DND-41 (cell line): ENCODE results near the gene RBM39.

Source experiments
- ATAC-seq: fragments of 200-7000 bp; cut with Tn5 transposase; 3 replicates; pipeline ENCODE4 v1.9.1; 2021; ENCODE audit warnings: low read depth; ENCODE audit not compliant: insufficient read depth
- DNase-seq: peaks from one replicate; pipeline ENCODE4 v3.0.0-alpha.2; 2020
- H2AFZ ChIP-seq: 2 replicates; pipeline ENCODE4 v1.6.0; 2012; ENCODE audit warnings: low read depth, low read length
- H3K27ac ChIP-seq: 2 replicates; pipeline ENCODE4 v1.5.1; 2012; ENCODE audit warnings: low read length, inconsistent platforms
- H3K27me3 ChIP-seq: fragments of 200-600 bp; sonication (generic); 2 replicates; pipeline ENCODE4 v1.6.0; 2012; ENCODE audit warnings: low read length, mild to moderate bottlenecking, inconsistent platforms; ENCODE audit not compliant: insufficient read depth, poor library complexity
- H3K36me3 ChIP-seq: 2 replicates; pipeline ENCODE4 v1.5.1; 2012; ENCODE audit warnings: low read length, inconsistent platforms; ENCODE audit not compliant: insufficient read depth
- H3K4me1 ChIP-seq: 2 replicates; pipeline ENCODE4 v1.5.1; 2012; ENCODE audit warnings: mild to moderate bottlenecking, low read length; ENCODE audit not compliant: insufficient read depth
- H3K4me2 ChIP-seq: 2 replicates; pipeline ENCODE4 v1.6.0; 2012; ENCODE audit warnings: mild to moderate bottlenecking, moderate library complexity, low read length, inconsistent platforms; ENCODE audit not compliant: insufficient read depth
- H3K4me3 ChIP-seq, 2 experiments: fragments of 200-600 bp in 1 of 2; shearing (Covaris generic) in 1 of 2; 2 replicates each; pipeline ENCODE4 v1.5.1; 2012 to 2016; ENCODE audit warnings: inconsistent platforms in 2 of 2, low read length in 2 of 2, mild to moderate bottlenecking in 2 of 2, low read depth in 1 of 2, moderate library complexity in 1 of 2
- H3K79me2 ChIP-seq: 2 replicates; pipeline ENCODE4 v1.6.0; 2012; ENCODE audit warnings: low read length, inconsistent platforms; ENCODE audit not compliant: insufficient read depth
- H3K9ac ChIP-seq: 2 replicates; pipeline ENCODE4 v1.6.0; 2012; ENCODE audit warnings: low read depth, mild to moderate bottlenecking, inconsistent platforms, low read length, moderate library complexity
- H3K9me3 ChIP-seq: 2 replicates; pipeline ENCODE4 v1.5.1; 2012; ENCODE audit warnings: low read length, moderate library complexity, mild to moderate bottlenecking, inconsistent platforms; ENCODE audit not compliant: insufficient read depth, severe bottlenecking
- H4K20me1 ChIP-seq: 2 replicates; pipeline ENCODE4 v1.6.0; 2012; ENCODE audit warnings: low read length; ENCODE audit not compliant: insufficient read depth
- EZH2 ChIP-seq: IDR thresholded peaks from 3 replicates; pipeline ENCODE4 v1.6.1; 2012; ENCODE audit warnings: borderline replicate concordance, low read depth, mild to moderate bottlenecking, moderate library complexity, low read length, inconsistent platforms; ENCODE audit not compliant: severe bottlenecking
- TF ChIP-seq, protein P1 (sequence below): IDR thresholded peaks from 2 replicates; pipeline ENCODE4 v1.5.1; 2012; ENCODE audit warnings: borderline replicate concordance, low read length, moderate library complexity, mild to moderate bottlenecking; ENCODE audit not compliant: poor library complexity, severe bottlenecking; ENCODE audit errors: extremely low read depth

Gene RBM39

DNA sequence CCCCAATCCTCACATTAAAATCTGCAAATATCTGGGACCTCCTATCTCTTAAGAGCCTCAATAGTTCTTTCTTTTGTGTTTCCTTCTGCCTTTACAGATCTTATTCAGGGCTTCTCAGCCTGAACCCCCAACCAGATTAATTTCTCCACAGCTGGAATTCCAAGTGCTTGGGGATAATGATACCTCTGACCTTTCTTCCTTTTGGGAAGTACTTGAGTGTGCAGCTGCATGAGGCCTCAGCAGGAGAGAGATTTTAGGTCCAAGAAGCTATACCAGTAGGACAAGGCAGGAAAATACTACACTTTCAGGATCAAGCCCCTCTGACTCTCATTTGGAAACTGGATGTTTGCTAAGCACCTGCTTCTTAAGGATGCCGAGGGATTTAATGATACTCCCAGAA, 32.3 kb upstream of the RBM39 start:
- peak overlapping the region; percentile 18; the same call in 1 of the 2 replicates for H3K4me2 ChIP-seq
- peaks cover 54% of the 10 kb centered on the region for H3K4me1 ChIP-seq
- no peak overlapping the region for H3K27ac ChIP-seq
- H3K27me3 ChIP-seq, result no peaks in the 10 kb centered on the region
- peaks cover 27% of the 10 kb centered on the region for H3K36me3 ChIP-seq
- H2AFZ ChIP-seq, result no peak overlapping the region
- no peaks in the 10 kb centered on the region for H3K9me3 ChIP-seq
- peak overlapping the region; percentile 2; the same call in 1 of the 2 replicates for H3K9ac ChIP-seq
- peaks cover 43% of the 10 kb centered on the region for H4K20me1 ChIP-seq
- ATAC-seq (no peak), DNase-seq (no peak)
- H3K4me3 ChIP-seq, result 0 out of 4 replicates have a peak overlapping the region, but pooled peaks of 1 of the 2 experiments have one; percentile 25
- H3K79me2 ChIP-seq, result peaks cover 77% of the 10 kb centered on the region
- TF ChIP-seq, protein P1, sequence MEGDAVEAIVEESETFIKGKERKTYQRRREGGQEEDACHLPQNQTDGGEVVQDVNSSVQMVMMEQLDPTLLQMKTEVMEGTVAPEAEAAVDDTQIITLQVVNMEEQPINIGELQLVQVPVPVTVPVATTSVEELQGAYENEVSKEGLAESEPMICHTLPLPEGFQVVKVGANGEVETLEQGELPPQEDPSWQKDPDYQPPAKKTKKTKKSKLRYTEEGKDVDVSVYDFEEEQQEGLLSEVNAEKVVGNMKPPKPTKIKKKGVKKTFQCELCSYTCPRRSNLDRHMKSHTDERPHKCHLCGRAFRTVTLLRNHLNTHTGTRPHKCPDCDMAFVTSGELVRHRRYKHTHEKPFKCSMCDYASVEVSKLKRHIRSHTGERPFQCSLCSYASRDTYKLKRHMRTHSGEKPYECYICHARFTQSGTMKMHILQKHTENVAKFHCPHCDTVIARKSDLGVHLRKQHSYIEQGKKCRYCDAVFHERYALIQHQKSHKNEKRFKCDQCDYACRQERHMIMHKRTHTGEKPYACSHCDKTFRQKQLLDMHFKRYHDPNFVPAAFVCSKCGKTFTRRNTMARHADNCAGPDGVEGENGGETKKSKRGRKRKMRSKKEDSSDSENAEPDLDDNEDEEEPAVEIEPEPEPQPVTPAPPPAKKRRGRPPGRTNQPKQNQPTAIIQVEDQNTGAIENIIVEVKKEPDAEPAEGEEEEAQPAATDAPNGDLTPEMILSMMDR, result no peak
- no peak for TF ChIP-seq EZH2

GRCh38 chr20:35773154-35773751, 31.2 kb upstream of the RBM39 start:
- H2AFZ ChIP-seq, result no peak overlapping the region
- peak overlapping the region; percentile 83 for H3K27ac ChIP-seq
- H3K4me2 ChIP-seq, result peak overlapping the region; percentile 80
- TF ChIP-seq, protein P1, result no peak
- no peak for TF ChIP-seq EZH2
- ATAC-seq (no peak), DNase-seq (peak; percentile 39)
- H3K9ac ChIP-seq, result peak overlapping the region; percentile 73
- H3K9me3 ChIP-seq, result no peaks in the 10 kb centered on the region
- peak overlapping the region; percentile 77 to 84; a peak in 3 of 4 replicates for H3K4me3 ChIP-seq
- H4K20me1 ChIP-seq, result peaks cover 38% of the 10 kb centered on the region
- peaks cover 66% of the 10 kb centered on the region for H3K79me2 ChIP-seq
- peaks cover 20% of the 10 kb centered on the region for H3K36me3 ChIP-seq
- H3K4me1 ChIP-seq, result peaks cover 65% of the 10 kb centered on the region
- no peaks in the 10 kb centered on the region for H3K27me3 ChIP-seq

GRCh38 chr20:35772563-35773058, 30.6 kb upstream of the RBM39 start:
- peak overlapping the region; percentile 80 for H3K4me2 ChIP-seq
- peak overlapping the region; percentile 77 to 84 for H3K4me3 ChIP-seq
- DNase-seq (no peak), ATAC-seq (no peak)
- TF ChIP-seq, protein P1, result no peak
- no peak for TF ChIP-seq EZH2
- H3K27me3 ChIP-seq, result no peaks in the 10 kb centered on the region
- H3K9me3 ChIP-seq, result no peaks in the 10 kb centered on the region
- peaks cover 72% of the 10 kb centered on the region for H3K4me1 ChIP-seq
- peak overlapping the region; percentile 83 for H3K27ac ChIP-seq
- peak overlapping the region; percentile 73 for H3K9ac ChIP-seq
- peaks cover 18% of the 10 kb centered on the region for H3K36me3 ChIP-seq
- H3K79me2 ChIP-seq, result peaks cover 59% of the 10 kb centered on the region
- peaks cover 37% of the 10 kb centered on the region for H4K20me1 ChIP-seq
- H2AFZ ChIP-seq, result peak overlapping the region; percentile 71
